GM12873 (cell line): ENCODE results near the gene NCAN.

Source experiments
- TF ChIP-seq, protein P1 (sequence below): IDR thresholded peaks from 2 replicates; pipeline ENCODE4 v1.5.1; 2012; ENCODE audit warnings: low read depth, mild to moderate bottlenecking, moderate library complexity, low read length, control low read depth; ENCODE audit not compliant: insufficient read depth; ENCODE audit errors: missing control alignments

NCAN gene

DNA sequence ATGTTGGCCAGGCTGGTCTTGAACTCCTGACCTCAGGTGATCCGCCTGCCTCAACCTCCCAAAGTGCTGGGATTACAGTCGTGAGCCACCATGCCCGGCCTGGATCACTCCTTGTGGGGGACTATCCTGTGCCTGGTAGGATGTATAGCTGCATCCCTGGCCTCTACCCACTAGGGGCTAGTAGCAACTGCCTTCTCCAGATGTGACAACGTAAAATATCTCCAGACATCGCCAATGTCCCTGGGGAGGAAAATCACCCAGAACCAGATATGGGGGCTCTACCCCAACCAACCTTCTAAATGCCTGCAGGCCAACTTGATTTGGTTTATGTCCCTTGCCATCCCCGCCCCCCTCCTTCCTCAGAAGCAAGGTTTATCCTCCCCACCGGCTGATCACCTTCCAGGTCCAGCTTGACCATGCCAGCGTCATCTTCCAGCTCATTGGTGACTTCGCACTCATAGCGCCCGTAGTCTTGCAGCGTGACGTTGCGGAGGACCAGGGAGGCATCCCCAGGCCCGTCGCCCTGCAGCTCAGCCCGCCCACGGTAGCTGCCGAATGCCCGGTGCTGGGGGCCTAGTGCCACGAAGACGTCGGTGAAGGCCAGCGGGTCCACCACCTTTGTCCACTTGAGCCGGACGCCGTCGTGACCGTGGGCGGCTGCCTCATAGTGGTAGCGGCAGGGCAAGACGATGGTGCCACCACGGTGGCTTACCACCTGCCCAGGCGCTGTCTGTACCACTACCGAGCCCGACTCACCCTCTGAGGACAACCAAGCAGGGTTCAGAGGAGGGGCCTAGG lies 48.9 kb downstream of the NCAN start:
- TF ChIP-seq, protein P1, sequence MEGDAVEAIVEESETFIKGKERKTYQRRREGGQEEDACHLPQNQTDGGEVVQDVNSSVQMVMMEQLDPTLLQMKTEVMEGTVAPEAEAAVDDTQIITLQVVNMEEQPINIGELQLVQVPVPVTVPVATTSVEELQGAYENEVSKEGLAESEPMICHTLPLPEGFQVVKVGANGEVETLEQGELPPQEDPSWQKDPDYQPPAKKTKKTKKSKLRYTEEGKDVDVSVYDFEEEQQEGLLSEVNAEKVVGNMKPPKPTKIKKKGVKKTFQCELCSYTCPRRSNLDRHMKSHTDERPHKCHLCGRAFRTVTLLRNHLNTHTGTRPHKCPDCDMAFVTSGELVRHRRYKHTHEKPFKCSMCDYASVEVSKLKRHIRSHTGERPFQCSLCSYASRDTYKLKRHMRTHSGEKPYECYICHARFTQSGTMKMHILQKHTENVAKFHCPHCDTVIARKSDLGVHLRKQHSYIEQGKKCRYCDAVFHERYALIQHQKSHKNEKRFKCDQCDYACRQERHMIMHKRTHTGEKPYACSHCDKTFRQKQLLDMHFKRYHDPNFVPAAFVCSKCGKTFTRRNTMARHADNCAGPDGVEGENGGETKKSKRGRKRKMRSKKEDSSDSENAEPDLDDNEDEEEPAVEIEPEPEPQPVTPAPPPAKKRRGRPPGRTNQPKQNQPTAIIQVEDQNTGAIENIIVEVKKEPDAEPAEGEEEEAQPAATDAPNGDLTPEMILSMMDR: no peak

DNA sequence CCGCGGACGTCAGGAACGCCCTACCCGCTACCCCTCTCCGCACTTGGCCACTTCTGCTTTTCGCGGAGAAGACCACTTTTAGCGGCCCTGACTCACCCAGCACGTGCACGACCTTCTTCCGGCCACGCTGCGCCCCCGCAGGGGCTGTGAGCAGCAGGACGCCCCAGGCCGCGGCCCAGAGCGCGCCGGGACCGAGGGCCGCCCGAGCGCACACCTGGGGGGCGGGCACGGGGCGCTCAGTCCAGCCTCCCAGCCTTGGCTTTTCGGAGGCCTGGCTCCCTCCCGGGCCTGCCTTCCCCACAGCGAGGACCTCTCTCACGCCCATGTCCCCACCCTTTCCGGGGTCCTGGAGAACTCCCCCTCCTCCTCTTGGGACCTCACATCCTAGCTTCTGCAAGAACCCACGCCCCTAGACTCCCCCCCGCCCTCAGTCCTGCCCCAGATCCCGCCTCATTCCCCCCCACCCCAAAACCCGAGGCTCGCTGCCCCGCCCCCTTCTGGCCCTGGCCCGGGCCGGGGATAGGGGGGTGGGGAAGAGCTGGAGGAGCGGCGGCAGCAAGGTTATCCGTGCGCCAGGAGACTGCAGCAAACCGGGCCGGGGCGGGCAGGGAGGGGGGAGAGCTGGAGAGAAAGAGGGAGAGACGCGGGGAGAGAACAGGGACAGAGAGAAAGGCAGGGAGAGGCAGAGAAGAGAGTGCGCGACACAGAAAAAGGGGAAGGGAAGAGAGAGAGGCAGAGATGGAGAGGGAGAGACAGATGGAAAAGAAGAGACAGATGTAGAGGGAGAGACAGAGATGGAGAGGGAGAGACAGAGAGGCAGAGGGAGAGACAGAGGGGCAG lies 49.8 kb downstream of the NCAN start:
- TF ChIP-seq, protein P1: no peak

DNA sequence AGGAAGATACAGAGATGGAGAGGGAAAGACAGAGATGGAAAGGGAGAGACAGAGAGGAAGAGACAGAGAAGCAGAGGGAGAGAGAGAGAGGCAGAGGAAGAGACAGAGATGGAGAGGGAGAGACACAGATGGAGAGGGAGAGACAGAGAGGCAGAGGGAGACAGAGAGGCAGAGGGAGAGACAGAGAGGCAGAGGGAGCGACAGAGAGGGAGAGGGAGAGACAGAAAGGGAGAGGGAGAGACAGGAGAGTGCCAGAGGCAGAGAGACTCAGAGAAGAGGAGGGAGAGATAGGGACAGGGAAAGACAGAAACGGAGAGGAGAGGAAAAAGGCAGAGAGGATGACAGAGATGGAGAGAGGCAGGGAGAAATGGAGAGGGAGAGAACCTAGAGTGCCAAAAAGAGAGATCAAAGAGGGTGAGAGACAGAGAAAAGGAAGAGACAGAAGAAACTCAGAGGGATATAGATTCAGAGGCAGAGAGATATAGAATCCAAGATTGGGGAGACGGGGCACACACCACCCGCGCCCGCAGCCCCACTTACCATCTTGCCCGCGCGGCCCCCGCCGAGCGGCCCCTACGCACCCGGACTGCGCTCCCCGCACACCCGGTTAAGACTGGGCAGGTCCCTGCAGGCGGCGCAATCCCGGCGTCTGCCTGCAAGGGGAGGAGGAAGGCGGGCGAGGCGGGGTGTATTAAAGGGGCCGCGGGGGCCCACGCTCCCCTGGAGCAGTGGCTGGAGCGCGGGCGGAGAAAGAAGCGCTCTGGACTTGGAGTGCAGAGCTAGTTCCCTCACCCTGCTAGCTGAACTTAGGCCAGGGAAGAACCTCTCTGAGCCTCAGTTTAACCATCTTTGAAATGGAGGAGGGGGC lies 50.7 kb downstream of the NCAN start:
- TF ChIP-seq, protein P1: no peak

DNA sequence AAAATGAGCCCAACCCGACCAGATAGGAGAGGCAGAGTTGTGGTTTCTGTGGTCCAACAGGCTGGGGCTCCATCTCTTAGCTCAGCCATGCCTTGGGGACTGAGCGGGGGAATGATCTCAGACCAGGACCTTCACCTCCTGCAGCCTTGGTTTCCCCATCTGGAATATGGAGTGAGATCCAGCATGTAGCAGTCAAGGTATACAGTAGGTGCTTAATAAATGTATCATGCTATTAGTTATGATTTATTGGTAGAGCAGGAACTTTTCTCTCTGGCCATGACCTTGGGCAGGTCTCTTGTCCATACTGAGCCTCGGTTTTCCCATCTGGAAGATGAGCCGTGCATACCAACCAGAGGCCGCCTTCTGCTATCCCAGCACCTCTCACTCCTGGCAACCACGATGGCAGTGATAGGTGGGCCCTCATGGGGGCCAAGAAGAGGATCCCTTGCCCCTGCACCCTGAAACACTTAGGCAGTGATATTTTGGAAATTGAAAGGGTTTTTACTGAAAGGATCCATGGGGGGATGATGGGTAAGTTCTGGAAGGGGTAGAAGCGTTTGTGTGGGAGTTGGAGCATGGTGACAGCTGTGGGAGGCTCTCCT lies 52.2 kb downstream of the NCAN start:
- TF ChIP-seq, protein P1: no peak

DNA sequence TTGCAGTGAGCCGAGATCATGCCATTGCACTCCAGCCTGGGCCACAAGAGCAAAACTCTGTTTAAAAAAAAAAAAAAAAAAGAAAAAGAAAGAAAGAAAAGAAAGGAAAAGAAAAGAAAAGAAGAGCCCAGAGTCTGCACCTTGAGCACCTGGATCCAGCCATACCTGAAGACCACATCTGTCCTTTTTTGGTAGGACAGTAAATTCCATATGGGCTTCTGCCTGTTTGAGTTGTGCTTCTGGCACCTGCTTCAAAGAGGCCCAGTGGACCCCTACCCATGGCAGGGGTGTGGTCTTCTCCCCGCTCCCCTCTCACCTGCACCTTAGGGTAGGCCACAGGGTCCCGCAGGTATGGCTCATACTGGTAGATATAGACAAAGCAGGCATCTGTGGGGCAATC lies 55.5 kb downstream of the NCAN start:
- TF ChIP-seq, protein P1: no peak

DNA sequence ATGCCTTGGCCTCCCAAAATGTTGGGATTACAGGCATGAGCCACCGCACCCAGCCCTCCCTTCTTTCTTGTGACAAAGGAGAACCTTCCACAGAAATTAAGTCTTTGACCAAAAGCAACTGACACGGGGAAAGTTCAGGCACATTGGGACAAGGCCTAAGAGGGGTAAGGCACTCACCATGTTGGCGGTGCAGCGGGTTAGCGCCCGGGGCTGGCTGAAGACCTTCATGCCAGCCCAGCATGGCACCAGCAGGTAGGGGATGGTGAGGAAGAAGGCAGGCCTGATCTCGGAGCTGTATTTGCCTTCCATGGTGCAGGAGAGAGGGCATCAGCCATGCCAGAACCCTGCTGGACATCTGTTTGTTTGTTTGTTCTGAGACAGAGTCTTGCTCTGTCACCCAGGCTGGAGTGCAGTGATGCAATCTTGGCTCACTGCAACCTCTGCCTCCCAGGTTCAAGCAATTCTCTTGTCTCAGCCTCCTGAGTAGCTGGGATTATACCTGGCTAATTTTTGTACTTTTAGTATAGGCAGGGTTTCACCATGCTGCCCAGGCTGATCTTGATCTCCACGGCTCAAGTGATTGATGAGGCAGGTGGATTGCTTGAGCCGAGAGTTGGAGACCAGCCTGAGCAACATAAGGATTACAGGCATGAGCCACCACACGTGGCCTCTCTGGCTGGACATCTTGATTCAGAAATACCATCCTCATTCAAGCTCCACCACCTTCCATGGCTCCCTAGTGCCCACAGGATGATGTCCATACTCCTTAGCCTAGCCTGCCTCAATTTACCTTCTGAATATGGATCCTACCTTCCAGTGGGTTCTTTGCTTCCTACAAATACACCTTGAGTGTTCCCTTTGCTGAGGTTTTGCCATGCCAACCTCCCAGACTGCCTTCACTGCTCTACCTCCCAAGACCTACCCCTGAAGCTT lies 57.0 kb downstream of the NCAN start:
- TF ChIP-seq, protein P1: no peak
